ENCODE results near the gene MOB3B.

MOB3B gene

GRCh38 chr9:27356446-27356845 lies 173.2 kb downstream of the MOB3B start:
- DNase-seq = no peak

- no peak for DNase-seq
Observed at GRCh38 chr9:27355166-27355565, 174.4 kb downstream of the MOB3B start.

- no peak for DNase-seq
Observed at GRCh38 chr9:27353474-27354229, 176.0 kb downstream of the MOB3B start.

GRCh38 chr9:27353166-27353473 lies 176.5 kb downstream of the MOB3B start:
- no peak for DNase-seq

GRCh38 chr9:27352457-27353165 lies 177.0 kb downstream of the MOB3B start:
- DNase-seq = no peak

- DNase-seq = no peak
Observed at GRCh38 chr9:27351438-27351837, 178.2 kb downstream of the MOB3B start.

GRCh38 chr9:27350382-27350976 lies 179.1 kb downstream of the MOB3B start:
- no peak for DNase-seq

- DNase-seq = no peak
Observed at GRCh38 chr9:27349698-27350080, 179.9 kb downstream of the MOB3B start.

GRCh38 chr9:27348785-27349697 lies 180.6 kb downstream of the MOB3B start:
- DNase-seq = no peak

GRCh38 chr9:27347889-27348288 lies 181.7 kb downstream of the MOB3B start:
- DNase-seq = no peak

- no peak for DNase-seq
Observed at GRCh38 chr9:27344776-27345175, 184.8 kb downstream of the MOB3B start.

GRCh38 chr9:27341545-27342294 lies 187.9 kb downstream of the MOB3B start:
- no peak for DNase-seq

- no peak for DNase-seq
Observed at GRCh38 chr9:27340961-27341511, 188.6 kb downstream of the MOB3B start.

- no peak for DNase-seq
Observed at GRCh38 chr9:27340285-27340674, 189.3 kb downstream of the MOB3B start.

GRCh38 chr9:27339661-27340284 lies 189.8 kb downstream of the MOB3B start:
- DNase-seq = no peak

GRCh38 chr9:27338527-27338903 lies 191.1 kb downstream of the MOB3B start:
- DNase-seq = no peak

- DNase-seq = no peak
Observed at GRCh38 chr9:27337833-27338526, 191.6 kb downstream of the MOB3B start.

GRCh38 chr9:27337236-27337635 lies 192.4 kb downstream of the MOB3B start:
- no peak for DNase-seq

GRCh38 chr9:27336829-27337228 lies 192.8 kb downstream of the MOB3B start:
- no peak for DNase-seq

GRCh38 chr9:27336126-27336525 lies 193.5 kb downstream of the MOB3B start:
- DNase-seq = no peak

- DNase-seq = no peak
Observed at GRCh38 chr9:27335075-27335474, 194.5 kb downstream of the MOB3B start.
